Amniotic epithelial cell (primary cell): Measurements from ENCODE around the gene CCDC149.

Source experiments
- DNase-seq: peaks from one replicate; pipeline ENCODE4 v3.0.0-alpha.2; 2010; ENCODE audit warnings: low read depth

Gene CCDC149

GRCh38 chr4:24800325-24800895 is 112.4 kb downstream of the CCDC149 start:
- DNase-seq, result no peak

DNA sequence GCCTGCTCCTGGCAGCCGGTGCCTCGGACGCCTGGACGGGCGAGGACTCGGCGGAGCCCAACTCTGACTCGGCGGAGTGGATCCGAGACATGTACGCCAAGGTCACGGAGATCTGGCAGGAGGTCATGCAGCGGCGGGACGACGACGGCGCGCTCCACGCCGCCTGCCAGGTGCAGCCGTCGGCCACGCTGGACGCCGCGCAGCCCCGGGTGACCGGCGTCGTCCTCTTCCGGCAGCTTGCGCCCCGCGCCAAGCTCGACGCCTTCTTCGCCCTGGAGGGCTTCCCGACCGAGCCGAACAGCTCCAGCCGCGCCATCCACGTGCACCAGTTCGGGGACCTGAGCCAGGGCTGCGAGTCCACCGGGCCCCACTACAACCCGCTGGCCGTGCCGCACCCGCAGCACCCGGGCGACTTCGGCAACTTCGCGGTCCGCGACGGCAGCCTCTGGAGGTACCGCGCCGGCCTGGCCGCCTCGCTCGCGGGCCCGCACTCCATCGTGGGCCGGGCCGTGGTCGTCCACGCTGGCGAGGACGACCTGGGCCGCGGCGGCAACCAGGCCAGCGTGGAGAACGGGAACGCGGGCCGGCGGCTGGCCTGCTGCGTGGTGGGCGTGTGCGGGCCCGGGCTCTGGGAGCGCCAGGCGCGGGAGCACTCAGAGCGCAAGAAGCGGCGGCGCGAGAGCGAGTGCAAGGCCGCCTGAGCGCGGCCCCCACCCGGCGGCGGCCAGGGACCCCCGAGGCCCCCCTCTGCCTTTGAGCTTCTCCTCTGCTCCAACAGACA is 113.1 kb downstream of the CCDC149 start:
- no peak for DNase-seq

- DNase-seq, result no peak
Observed at GRCh38 chr4:24799196-24799543, 113.7 kb downstream of the CCDC149 start.

- no peak for DNase-seq
Observed at GRCh38 chr4:24798036-24798610, 114.7 kb downstream of the CCDC149 start.

DNA sequence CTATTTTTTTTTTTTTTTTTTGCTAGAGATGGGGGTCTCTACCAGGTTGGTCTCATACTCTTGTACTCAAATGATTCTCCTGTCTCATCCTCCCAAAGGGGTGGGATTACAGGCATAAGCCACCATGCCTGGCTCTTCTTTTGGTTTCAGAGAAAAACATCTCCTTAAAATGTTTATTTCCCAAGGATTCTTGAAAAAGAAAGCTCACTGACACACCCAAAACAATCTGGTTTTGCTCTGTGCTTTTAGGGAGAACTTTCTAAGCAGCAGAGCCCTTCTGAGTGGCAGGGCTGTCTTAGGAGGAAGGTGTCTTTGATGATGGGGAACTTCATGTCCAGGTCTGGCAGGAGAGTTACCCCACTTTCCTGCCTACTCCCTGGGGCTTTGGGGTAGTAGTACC is 116.2 kb downstream of the CCDC149 start:
- no peak for DNase-seq

- no peak for DNase-seq
Observed at GRCh38 chr4:24795666-24796381, 117.0 kb downstream of the CCDC149 start.

DNA sequence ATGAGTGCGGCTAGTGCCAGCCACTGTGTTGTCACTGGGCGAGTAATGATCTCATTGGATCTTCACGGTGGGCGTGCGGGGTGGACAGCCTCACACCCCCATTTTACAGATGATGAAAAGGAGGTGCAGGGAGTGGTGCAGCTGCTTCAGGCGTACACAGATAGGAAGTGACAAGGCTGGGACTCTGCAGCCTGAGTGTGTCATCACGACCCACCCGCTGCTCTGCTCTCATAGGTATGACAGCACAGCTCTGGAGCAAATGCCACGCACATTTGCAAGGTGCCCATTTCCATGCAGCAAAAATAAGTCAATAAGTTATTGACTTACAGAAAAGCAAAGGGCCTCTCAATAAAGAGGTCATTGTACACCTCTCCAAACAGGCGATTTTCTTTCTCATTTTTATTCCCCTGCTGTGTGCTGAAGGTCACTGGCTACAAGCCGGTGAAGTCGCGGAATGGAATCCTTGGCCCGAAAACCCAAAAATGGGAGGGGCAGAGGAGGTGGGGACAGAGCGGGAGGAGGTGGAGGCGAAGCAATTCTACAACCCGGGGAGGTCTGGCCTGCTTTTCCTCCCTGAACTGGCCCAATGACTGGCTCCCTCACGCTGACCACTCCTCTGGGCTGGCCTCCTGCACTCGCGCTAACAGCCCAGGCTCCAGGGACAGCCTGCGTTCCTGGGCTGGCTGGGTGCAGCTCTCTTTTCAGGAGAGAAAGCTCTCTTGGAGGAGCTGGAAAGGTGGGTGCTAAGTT is 117.8 kb downstream of the CCDC149 start, which contains the start of gene SOD3:
TSS of gene SOD3 (plus strand) at position 658 of the 750 bp plus-strand sequence. CDS start 3,949 bp downstream, outside the sequence.
- DNase-seq, result peak; percentile 47

GRCh38 chr4:24794480-24794879 is 118.4 kb downstream of the CCDC149 start:
- DNase-seq, result peak; percentile 24

GRCh38 chr4:24794051-24794450 is 118.8 kb downstream of the CCDC149 start:
- no peak for DNase-seq

DNA sequence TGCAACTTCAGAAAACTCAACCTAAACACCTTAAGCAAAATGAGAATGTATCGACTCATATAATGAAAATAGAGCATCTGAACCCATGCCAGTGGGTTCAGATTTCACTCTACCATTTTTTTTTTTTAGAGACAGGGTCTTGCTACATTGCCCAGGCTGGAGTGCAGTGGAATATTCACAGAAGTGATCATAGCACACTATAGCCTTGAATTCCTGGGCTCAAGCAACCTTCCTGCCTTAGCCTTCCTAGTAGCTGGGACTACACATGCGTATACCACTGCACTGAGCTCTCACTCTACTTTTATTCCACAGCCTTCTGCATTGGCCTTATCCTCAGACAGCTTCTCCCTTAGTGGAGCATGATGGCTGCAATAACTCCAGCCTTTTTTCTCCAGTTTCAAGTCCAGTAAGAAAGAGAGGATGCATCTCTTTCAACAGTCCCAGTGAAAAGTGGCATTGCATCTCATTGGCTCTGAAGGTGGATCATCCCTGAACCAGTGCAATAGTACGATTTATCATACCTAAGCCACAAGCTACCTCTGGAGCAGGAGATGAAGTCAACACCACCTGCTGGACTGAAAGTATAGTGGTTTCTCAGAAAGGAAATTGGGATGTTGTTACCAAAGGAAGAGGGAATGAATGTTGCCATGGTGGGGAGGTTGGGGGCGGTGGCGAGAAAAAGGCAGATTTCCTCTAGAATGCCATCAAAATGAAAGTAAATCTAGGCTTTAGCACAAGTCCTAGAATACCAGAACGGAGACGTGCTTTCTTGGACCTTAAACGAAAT is 119.4 kb downstream of the CCDC149 start:
- no peak for DNase-seq

GRCh38 chr4:24792552-24792951 is 120.3 kb downstream of the CCDC149 start:
- no peak for DNase-seq

DNA sequence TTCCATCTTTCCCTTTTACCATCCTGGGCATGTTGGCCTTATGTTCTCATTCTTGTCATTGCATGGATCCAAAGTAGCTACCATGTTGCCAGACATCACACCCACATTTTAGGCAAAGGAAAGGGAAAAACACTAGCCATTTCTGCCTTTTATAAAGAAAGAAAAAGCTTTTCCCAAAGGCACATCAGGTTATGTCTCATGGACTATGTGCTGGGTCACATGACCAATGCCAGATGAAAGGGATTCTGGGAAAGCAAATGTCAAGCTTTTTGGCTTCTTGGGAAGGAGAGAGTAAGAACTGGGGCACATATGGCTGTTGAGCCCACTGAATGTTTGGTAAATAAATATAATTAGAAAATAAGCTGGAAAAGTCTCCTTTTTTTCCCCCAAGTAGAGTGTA is 121.8 kb downstream of the CCDC149 start:
- DNase-seq, result no peak

GRCh38 chr4:24783506-24783905 is 129.3 kb downstream of the CCDC149 start:
- DNase-seq, result no peak

DNA sequence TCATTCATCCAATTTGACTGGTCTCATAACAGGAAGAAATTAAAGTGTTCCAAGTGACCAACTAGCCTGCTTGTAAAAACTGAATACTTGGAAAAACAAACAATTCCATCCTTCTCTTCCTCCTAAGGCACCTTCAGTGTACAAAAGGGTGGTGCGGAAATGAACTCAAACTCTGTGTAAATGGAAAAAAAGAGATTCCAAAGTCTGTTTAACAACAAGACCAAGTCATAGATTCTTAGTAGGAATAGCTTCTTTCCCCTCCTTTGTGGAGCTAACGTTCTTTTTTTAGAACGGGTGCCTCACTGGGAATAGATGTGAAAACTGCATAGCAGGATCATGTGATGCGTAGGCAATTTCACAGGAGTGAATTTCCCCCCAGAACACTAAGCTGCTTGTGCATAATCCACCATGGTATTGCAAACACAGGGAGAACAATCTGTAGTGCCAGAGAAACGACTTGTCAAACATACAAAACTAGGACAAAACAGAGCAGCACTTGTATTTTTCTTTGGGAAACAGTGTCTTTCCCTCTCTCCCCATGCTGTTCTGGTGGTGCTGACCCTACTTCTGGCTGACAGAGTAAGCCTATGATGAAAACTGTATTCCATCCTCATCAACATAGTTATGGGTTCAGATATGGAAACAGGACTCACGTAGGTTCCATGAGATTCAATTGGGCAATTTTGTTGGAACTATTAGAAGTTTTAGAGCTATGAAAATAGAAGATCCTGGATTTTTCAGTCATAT is 130.7 kb downstream of the CCDC149 start:
- DNase-seq, result no peak

DNA sequence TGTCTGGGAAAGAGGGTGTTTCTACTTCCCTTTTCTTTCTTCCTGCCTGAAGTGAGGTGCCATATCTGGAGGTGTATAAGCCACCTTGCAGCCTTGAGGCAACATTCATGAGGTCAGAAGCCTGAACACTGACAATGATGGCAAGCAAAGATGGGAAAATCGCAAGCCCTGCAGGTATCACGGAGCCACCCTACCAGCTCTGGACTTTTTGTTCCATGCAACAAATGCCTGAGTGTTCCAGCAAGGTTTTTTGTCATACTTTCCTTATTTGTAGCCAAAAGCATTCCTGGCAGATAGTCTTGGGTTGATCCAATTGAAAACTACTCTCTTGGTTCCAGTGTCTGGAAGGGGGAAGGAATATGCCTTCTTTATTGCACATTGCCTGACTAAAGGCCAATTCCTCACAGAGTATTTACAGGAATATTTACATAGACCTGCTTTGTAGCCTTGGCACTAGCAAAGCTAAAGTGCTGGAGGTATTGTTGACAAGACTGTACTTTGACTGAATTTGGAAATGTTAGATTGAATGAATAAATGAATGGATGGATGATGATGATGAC is 131.8 kb downstream of the CCDC149 start:
- no peak for DNase-seq

- DNase-seq, result peak; percentile 90
Observed at GRCh38 chr4:24778464-24779225, 134.2 kb downstream of the CCDC149 start.

GRCh38 chr4:24777536-24778463 is 135.0 kb downstream of the CCDC149 start:
- no peak for DNase-seq

DNA sequence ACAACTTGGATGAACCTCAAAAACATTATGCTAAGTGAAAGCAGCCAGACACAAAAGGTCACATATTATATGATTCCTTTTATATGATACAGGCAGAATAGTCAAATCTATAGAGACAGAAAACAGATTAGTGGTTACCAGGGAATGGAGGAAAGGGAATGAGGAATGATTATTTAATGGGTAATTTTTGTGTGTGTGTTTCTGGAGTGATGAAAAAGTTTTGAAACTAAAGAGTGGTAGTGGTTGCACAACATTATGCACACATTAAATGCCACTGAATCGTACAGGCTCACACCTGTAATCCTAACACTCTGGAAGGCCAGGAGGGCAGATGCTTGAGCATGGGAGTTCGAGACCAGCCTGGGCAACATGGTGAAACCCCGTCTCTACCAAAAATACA is 137.1 kb downstream of the CCDC149 start:
- no peak for DNase-seq
